ENCODE measurements around the gene LRP5.

DNA sequence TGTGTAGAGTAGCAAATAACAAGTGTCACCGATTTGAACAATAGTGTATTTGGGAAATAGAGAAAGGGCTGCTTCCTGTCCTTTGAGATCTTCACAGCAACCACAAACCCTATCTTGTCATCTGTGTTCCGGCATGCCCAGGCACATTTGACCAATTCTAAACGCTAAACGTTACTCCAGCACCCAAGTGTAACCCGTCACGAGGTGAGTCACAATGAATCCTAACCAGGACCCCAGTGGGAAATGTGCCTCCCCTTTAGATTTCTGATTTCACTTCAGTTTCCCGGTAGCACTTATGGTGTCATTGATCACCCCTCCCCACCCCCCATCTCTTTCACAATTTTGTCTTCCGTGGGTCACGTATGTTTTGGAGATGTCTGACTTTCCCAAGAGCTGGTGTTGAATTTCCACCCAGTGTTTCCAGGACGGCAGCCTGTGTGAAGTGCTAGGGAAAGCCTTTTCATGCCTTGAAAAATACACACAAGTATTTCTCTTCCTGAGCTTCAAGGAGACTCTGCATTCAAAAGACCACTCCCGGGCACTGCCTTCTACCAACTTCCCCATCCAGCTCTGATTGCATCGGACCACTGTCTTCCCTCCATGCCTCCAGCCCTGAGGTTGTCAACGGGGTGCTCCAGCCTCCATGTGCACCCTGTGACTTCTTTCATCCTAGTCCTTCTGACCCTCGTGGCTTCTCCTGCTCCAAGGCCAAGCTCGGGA lies 30.1 kb upstream of the LRP5 start:
- TF ChIP-seq, protein P1, sequence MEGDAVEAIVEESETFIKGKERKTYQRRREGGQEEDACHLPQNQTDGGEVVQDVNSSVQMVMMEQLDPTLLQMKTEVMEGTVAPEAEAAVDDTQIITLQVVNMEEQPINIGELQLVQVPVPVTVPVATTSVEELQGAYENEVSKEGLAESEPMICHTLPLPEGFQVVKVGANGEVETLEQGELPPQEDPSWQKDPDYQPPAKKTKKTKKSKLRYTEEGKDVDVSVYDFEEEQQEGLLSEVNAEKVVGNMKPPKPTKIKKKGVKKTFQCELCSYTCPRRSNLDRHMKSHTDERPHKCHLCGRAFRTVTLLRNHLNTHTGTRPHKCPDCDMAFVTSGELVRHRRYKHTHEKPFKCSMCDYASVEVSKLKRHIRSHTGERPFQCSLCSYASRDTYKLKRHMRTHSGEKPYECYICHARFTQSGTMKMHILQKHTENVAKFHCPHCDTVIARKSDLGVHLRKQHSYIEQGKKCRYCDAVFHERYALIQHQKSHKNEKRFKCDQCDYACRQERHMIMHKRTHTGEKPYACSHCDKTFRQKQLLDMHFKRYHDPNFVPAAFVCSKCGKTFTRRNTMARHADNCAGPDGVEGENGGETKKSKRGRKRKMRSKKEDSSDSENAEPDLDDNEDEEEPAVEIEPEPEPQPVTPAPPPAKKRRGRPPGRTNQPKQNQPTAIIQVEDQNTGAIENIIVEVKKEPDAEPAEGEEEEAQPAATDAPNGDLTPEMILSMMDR (IDR thresholded peaks at IDR 0.05), result no peak
- TF ChIP-seq POLR2A (IDR thresholded peaks at IDR 0.05) (no peak), EP300 (IDR thresholded peaks at IDR 0.05) (no peak)
